GM19025 (cell line): Measurements from ENCODE around the gene KRT2.

Experiments used
- ATAC-seq: cut with Tn5 transposase; IDR thresholded peaks from one replicate; pipeline ENCODE4 v1.9.1; 2021; ENCODE audit warnings: mild to moderate bottlenecking, low read depth, moderate library complexity; ENCODE audit not compliant: unreplicated experiment

KRT2 gene

GRCh38 chr12:52651726-52652261, at the start of gene KRT2:
Gene KRT2, minus strand, starts transcription at chr12:52652211. Its CDS starts 69 bp downstream, at chr12:52652142.
- no peak for ATAC-seq

- ATAC-seq = no peak
Measured at GRCh38 chr12:52701281-52701680, 49.3 kb upstream of the KRT2 start.

DNA sequence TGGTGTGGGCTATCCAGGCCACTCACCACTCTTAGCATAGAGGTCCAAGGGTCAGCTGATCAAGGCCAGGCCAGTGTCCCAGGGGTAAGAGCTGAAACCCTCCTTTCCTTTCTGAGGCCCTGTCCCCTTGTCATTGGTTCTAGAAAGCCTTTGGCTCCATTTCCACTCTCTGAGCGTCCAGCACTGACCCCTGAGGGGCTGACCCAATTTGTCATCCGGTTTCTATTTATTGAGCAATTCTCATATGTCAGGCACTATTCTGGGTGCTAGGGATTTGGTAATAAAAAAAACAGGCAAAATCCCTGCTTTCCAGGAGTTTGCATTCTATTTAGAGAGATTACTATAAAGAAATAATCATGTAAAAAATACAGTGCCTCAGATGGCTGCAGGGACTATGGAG, 47.9 kb upstream of the KRT2 start:
- no peak for ATAC-seq

GRCh38 chr12:52699373-52699772, 47.4 kb upstream of the KRT2 start:
- ATAC-seq = no peak

DNA sequence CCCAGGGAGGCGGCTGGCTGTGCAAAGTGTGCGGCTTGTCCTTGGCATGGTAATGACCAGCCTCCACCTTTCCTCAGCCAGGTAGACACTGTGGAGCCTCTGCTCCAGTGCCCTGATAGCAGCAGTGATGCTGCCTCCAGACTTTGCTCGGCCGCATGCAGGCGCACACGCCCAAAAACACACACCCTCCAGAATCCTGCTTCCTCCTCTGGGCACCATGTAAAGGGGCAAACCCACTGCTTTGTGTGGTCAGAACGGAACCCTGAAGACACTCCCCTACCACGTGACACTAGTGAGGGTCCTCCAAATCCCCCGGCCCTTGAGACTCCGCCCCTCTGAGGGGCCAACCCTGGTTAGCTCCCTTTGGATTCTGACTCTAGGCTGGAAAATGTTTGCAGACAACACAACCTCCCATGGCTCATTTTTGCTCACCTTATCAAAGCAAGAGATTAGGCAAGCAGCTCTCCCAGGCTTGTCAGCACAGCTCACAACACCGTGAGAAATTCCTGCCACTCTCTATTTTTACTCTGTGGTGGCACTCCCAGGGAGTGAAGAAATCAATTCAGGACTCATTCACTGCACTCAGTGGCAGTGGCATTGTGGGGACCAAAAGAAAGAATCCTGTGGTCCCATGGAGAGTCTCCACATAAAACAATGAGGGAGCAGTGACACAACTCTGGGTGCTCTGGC, 46.8 kb upstream of the KRT2 start:
- no peak for ATAC-seq

DNA sequence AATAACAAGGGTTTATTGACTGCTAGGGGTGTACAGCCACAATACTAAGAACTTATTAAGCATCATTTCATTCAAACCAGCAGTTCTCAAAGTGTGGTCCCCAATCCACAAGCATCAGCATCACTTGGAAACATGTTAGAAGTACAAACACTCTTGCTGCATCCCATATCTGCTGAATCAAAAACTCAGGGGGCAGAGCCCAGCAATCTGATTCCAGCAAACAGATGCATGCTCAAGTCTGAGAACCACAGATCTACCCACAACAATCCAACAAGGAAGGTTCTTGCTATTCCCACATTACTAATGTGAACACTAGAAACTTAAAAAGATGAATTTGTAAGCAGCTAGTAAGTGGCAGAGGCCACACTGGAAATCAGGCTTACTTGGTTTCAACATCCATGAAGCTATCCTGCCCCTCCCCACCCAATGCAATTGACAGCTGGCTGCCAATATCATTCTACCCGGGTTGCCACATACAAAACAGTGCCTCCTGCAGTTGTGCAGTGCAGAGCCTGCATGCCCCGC, 45.1 kb upstream of the KRT2 start:
- ATAC-seq = no peak

- no peak for ATAC-seq
Measured at GRCh38 chr12:52696588-52696987, 44.6 kb upstream of the KRT2 start.

- no peak for ATAC-seq
Measured at GRCh38 chr12:52695039-52695438, 43.0 kb upstream of the KRT2 start.

GRCh38 chr12:52694151-52694550, 42.1 kb upstream of the KRT2 start:
- no peak for ATAC-seq

- ATAC-seq = no peak
Measured at GRCh38 chr12:52693261-52693660, 41.2 kb upstream of the KRT2 start.

DNA sequence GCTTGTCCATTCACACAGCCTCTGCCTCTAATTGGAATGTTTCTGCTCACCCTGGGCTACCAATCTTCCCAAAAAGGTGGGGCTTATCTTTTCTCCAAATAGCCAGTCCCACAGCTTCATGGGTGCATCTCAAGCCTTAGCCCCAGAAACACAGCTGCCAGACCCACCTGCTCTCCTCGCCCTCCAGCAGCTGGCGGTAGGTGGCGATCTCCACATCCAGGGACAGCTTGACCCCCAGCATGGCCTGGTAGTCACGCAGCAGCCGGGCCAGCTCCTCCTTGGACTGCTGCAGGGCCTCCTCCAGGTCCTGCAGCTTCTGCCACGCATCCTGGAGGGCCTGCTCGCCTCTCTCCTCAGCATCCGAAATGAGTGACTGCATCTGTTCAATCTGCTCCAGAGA, 40.2 kb upstream of the KRT2 start:
- no peak for ATAC-seq

- no peak for ATAC-seq
Measured at GRCh38 chr12:52691841-52692150, 39.8 kb upstream of the KRT2 start.

- no peak for ATAC-seq
Measured at GRCh38 chr12:52691076-52691840, 39.2 kb upstream of the KRT2 start.

- ATAC-seq = no peak
Measured at GRCh38 chr12:52690351-52691075, 38.5 kb upstream of the KRT2 start.

DNA sequence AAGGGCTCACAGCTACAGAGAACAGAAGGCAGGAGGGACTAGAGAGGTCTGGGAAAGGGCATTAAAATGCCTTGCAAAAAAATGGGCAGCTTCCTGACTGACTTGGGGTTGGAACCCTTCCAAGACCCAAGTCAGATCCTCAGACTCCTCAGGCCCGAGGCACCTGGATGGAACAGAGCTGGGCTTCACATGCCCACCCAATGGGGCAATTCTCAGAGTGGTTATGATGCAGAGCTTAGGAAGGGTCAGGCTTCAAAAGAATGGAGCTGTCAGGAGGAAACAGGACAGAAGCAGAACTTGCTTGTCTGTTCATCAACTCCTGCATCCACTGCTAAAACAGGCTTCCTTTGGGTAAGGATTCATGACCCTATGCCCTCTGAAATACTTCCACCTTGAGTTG, 37.9 kb upstream of the KRT2 start:
- no peak for ATAC-seq

DNA sequence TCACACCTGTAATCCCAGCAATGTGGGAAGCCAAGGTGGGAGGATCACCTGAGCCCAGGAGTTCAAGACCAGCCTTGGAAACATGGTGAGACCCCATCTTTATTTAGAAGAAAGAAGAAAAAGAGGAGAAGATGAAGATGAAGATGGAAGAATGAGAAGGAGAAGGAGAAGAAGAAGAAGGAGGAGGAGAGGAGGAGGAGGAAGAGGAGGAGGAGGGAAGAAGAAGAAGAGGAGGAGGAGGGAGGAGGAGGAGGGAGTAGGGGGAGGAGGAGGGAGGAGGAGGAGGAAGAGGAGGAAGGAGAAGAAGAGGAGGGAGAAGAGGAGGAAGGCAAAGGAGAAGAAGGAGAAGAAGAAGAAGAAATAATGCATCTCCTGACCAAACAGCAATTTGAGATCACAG, 37.2 kb upstream of the KRT2 start:
- ATAC-seq = no peak

- ATAC-seq = no peak
Measured at GRCh38 chr12:52688481-52688880, 36.5 kb upstream of the KRT2 start.

DNA sequence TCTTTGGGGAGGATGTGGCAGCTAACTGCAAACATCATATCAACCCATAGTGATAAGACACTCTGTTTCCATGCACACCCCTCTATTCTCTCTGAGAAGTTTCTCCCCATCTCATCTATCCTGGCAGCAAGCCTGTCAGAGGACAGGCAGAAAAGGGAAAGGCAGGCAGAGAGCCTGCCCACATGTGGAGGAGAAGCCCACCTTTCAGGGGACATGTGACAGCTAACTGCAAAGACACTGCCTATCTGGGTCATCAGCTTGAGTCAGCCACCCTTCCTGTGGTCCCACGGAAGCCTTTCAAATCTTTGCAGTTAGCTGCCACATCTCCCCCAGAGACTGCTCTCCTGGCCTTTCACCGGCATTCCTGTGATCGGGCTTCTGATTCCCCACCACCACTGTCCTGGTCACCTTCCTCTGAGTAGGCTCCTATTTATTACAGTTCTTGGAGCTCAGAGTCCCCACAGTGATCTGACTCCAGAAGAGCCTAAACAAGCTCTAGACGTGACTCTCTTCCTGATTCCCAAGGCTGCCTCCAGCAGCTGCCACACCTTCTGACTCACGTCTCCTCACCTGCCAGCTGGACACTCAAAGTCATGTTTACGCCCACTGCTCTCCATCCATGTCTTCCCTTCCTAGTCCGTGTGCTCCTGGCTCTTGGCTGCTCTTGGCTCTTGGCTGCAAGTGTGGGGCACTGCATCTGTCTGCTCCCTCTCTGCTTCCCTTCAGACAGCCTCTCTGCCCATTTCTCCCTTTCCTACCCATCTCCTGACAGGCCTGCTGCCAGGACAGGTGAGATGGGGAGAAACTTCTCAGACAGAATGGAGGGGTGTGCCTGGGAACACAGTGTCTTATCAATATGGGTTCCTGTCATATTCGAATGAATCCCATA, 35.7 kb upstream of the KRT2 start:
- ATAC-seq = no peak

DNA sequence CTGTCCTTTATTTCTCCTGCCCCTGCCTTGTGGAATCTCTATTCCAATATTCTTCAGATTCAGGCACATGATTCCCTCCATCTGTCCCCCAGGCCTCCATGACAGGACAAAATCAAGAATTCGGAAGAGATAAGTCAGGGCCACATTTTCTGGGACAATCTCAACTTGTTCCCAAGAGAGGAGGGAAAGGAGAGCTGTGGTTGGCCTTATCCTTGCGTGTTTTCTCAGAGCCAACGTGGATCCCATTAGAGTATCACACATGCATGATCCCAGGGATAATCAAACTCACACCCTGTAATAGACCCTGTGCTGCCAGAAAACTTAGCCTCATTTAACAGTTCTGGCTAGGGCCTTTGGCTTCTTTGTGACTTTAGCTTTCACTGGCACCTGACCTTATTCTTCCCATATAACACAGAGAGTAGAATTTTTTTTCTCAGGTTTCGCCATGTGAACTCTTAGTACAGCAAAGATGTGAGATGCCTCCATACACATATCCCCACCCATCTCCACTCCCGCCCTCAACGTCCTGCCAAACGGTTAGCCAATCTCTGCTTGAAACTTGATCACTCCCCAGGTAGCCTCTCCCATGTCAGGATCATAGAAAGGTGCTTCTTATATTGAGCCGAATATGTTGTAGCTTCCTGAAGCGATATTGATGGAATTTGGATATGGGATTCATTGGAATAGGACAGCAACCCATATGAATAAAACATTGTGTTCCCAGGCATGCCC, 34.9 kb upstream of the KRT2 start:
- no peak for ATAC-seq

- no peak for ATAC-seq
Measured at GRCh38 chr12:52686063-52686462, 34.1 kb upstream of the KRT2 start.
